ENCODE data around the gene C11orf16.
"Not testable (repeated sequence)": the region's sequence is repeated elsewhere in the genome, so short reads cannot be mapped to it uniquely, and the experiment has no call there.

Gene C11orf16

DNA sequence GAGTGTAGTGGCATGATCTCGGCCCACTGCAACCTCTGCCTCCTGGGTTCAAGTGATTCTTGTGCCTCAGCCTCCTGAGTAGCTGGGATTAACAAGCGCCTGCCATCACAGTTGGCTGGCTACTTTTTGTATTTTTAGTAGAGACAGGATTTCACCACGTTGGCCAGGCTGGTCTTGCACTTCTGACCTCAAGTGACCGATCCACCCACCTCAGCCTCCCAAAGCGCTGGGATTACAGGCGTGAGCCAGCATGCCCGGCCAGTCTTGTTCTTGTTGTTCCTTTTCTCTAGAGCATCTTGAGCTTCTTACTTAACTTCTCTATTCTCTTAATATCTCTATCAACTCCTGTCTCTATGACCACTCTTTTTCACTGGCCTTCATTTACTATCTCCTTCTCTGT is 51.2 kb downstream of the C11orf16 start:
- DNase-seq, result not testable (repeated sequence)

DNA sequence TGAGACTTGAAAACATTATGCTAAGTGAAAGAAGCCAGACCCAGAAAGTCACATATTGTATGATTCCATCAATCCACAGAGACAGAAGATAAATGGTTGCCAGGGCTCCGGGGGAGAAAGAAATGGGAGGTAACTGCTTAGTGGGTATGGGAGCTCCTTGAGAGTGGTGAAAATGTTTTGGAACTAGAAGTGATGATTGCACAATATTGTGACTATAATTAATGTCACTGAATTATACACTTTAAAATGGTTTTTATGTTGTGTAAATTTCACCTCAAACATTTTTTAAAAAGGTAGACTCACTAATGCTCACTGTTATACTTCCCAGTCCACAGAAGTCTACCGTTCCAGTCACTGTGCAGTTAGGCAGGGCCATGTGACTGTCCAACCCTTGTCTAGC is 54.0 kb downstream of the C11orf16 start:
- DNase-seq, result no peak

DNA sequence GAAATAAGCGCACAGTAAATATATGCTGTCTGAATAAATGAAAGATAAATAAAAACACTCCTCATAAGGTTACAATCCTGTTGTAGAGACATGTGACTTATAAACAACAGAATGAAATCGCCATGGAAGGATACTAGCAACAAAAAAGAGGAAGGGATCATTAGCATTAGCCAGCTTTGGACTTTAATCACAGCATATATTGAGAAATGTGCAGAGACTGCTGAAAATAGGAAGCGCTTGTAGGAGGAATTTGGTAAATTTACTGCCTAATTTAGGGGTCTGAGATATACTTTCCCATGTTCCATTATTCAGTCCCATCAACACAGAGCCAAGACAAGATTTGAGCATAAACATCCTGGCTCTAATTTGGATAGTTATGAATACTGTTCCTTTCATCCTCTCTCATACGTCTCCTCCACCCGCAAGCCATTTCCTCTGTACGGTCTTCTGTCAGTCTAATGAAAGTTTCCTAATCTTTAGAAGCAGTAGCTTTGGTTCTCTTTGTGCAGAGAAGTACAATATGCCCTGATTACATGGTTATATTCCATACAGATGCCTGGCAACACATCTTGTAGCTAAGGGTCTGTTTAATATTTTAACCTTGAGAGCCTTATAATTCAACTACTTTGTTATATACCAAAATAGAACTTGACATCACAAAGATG is 58.9 kb downstream of the C11orf16 start:
- DNase-seq, result no peak

DNA sequence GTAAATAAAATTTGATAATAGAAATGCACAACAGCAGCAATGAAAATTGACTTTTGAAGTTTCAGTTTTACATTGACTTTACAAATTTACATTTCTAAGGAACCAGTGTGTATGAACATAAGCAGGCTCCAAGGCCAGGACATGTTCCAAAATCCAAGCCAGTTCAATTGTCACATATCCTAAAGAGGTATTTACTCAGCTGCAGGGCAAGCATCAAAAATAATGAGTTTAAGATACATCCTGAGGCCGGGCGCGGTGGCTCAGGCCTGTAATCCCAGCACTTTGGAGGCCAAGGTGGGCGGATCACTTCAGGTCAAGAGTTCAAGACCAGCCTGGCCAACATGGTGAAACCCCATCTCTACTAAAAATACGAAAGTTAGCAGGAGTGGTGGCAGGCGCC is 60.8 kb downstream of the C11orf16 start:
- no peak for DNase-seq

DNA sequence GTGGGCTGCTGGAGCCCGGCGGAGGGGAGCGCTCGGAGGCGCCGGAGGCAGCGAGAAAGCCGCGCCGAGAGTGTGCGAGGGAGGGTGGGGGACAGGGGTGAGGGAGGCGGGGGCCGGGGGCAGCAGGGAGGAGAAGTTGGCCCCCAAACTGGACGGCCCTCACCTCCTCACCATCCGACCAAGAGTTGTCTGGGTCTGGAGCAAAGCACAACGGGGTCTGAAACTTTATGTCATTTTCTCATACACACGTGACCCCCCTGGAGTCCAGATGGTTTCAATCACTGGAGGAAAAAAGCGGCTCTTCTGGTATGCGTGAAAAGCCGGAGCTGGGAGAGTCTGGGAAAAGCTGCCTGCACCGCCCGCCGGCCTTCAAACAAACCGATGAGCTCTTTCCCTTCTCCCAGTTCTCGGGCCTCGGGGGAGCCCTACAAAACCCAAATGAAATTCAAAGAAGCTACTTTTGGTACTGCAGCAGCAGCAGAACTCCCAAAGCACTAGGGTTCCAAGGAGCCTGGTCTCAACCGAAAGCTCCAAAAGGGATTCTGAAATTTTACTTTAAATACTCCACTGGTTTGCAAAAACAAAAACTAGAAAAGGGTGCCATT is 61.5 kb downstream of the C11orf16 start:
- no peak for DNase-seq

DNA sequence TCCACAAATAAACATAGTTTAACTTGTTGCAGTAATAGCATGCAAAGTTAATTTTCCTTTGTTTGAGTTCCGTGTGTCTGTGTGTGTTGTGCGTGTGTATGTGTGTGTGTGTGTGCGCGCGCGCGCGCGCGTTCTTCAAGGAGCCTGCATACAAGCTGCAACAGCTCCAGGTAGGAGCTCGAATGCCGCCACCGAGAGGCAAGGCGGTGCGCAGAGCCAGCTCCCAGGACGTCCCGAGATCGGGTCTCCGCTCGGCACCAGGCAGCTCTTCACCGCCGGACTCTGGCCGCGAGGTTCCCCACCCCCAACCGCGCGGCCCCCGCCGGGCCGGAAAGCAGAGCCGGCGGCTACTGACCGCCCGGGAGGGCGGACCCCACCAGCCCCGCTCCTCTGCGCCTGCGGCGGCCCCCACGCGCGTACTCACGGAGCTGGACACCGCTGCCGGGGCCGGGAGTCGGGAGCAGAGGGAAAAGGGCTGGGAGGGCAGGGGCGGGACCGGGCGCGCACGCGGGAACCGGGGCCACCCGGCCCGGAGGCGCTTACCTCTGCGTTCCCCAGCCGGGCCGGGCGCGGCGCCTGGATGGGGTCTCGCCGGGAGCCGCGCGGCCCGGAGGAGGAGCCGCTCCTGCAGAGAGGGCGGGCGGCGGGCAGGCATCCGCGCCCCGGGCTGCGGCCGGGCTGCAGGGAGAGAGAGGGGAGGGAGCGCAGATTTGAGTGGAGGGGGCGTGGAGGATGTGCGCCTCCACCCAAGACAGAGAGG is 62.2 kb downstream of the C11orf16 start:
- DNase-seq, result no peak
